ENCODE measurements around the gene ITIH1.
"Not testable (repeated sequence)": the region's sequence is repeated elsewhere in the genome, so short reads cannot be mapped to it uniquely, and the experiment has no call there.

The ITIH1 gene

GRCh38 chr3:52777127-52777958, at the start of gene ITIH1:
TSS of gene ITIH1 (plus strand) at chr3:52777599. CDS start at chr3:52777616, 17 bp downstream.
- DNase-seq (ENCODE audit: low read depth in 2 of 2): no peak

- not testable (repeated sequence) for DNase-seq (ENCODE audit: low read depth in 2 of 2)
Observed at GRCh38 chr3:52728753-52729152, 48.6 kb upstream of the ITIH1 start.

DNA sequence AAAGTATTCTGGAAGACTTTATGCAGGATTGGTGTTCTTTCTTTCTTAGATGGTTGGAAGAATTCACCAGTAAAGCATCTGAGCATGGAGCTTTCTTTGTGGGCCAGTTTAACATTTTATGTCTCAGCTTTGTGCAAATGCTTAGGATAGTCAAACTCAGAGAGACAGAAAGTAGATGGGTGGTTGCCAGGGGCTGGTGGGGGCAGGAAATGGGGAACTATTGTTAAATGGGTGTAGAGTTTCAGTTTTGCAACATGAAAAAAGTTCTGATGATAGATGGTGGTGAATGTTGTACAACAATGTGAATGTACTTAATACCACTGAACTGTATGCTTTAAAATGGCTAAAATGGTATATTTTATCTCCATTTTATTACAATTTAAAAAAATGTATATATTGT, 46.7 kb upstream of the ITIH1 start:
- no peak for DNase-seq (ENCODE audit: low read depth in 2 of 2)

DNA sequence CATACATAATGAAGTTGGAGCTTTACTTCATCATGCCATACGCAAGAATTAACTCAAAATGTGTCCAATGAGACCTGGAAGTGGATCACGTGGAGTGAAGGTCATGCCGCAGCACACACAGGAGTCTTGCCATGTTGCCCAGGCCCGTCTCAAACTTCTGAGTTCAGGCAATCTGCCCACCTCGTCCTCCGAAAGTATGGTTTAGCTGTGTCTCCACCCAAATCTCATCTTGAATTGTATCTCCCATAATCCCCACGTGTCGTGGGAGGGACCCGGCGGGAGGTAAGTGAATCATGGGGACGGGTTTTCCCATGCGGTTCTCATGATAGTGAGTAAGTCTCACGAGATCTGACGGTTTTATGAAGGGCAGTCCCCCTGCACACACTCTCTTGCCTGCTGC, 45.8 kb upstream of the ITIH1 start:
- no peak for DNase-seq (ENCODE audit: low read depth in 2 of 2)

- no peak for DNase-seq (ENCODE audit: low read depth in 2 of 2)
Observed at GRCh38 chr3:52733256-52733891, 44.0 kb upstream of the ITIH1 start.

- no peak for DNase-seq (ENCODE audit: low read depth in 2 of 2)
Observed at GRCh38 chr3:52739730-52740129, 37.7 kb upstream of the ITIH1 start.

DNA sequence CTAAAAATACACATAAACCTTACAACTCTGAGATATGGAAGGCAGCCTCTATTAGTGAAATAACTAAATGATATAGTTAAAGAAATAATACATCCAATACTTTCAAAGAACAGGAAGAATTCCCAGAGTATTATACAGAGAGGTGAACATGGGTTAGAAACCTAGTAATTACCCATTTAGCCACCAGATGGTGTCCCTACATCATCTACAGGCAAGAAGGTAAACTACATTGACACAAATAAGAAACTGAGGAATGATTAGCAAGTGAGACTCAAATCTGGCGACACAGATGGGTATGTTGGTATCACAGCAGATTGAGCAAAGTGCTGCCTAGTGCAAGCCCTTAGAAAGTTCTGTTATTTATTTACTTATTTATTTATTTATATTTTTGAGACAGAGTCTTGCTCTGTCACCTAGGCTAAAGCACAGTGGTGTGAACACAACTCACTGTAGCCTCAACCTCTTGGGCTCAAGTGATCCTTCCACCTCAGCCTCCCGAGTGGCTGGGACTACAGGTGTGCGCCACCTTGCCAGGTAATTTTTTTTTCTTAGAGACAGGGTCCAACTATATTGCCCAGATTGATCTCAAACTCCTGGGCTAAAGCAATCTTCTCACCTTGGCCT, 34.9 kb upstream of the ITIH1 start:
- DNase-seq (ENCODE audit: low read depth in 2 of 2): no peak

GRCh38 chr3:52743152-52743551, 34.2 kb upstream of the ITIH1 start:
- no peak for DNase-seq (ENCODE audit: low read depth in 2 of 2)

DNA sequence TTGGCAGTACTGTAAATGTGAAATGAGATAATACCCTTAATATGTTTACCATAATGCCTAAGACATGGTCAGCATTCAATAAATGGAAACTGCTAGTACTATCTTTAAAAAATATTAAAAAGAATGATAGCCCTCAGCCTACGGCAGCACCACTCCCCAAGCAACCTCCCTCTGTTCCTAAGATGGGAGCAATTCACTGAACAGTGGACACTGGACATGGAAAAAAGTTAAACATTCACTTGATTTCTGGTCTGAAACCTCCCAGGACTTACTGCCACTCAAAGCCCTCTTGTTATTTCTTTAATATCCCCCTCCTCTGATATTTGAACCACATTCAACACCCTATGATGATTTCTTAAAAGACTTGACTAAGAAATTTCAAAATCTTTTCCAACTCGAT, 33.7 kb upstream of the ITIH1 start:
- no peak for DNase-seq (ENCODE audit: low read depth in 2 of 2)

DNA sequence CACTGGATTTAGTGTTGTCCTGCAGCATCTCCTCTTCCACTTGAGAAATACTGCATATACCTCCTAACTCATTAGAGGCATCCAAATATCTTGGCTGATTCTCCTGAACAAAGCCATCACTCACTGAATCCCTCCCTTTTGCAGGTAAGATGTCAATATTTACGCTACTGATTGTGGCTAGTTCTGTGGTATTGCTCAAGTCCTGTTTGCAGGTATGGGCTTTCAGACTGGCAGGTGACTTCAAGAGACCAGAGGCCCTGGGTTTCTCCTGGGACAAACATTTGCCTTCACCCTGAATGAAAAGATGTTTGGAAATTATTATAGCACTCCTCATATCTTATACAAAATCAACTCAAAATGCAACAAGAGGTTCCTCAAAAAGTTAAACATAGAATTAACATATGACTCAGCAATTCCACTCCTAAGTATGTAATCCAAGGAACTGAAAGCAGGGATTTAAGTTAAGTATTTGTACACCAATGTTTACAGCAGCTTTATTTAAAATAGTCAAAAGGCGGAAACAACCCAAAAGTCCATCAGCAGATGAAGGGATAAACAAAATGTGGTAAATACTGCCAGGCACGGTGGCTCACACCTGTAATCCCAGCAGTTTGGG, 25.2 kb upstream of the ITIH1 start:
- no peak for DNase-seq (ENCODE audit: low read depth in 2 of 2)

GRCh38 chr3:52754373-52754772, 23.0 kb upstream of the ITIH1 start:
- DNase-seq (ENCODE audit: low read depth in 2 of 2): no peak

- no peak for DNase-seq (ENCODE audit: low read depth in 2 of 2)
Observed at GRCh38 chr3:52756141-52756540, 21.3 kb upstream of the ITIH1 start.

- DNase-seq (ENCODE audit: low read depth in 2 of 2): no peak
Observed at GRCh38 chr3:52763466-52763865, 13.9 kb upstream of the ITIH1 start.

DNA sequence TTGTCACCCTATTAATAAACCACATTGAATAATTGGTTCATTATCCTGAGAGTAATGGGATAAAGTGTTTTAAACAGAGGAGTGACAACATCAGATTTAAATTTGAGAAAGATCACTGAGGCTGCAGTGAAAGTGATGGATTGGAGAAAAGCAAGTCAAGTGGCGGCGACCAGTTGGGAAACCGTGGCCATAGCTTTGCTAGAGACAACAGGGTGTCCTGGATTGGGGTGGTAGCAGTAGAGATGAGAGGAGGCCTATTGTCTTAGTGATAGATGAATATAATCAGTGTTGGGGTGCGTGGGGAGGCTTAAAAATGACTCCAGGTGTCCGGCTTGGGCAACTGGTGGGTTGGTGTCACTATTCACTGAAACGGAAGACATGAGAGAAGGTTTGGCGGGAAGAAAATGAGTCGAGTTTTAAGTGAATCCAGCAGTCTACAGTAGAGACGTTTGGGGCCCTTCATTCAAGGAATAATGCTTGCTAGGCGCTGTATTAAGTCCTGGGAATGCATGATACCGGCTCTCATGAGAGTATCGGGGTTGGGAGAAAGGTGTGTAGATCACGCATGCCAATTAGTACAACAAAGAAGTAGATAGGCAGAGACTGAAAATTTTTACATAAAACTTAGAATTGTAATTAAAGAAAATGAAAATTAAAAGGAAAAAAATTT, 7.5 kb upstream of the ITIH1 start:
- no peak for DNase-seq (ENCODE audit: low read depth in 2 of 2)

DNA sequence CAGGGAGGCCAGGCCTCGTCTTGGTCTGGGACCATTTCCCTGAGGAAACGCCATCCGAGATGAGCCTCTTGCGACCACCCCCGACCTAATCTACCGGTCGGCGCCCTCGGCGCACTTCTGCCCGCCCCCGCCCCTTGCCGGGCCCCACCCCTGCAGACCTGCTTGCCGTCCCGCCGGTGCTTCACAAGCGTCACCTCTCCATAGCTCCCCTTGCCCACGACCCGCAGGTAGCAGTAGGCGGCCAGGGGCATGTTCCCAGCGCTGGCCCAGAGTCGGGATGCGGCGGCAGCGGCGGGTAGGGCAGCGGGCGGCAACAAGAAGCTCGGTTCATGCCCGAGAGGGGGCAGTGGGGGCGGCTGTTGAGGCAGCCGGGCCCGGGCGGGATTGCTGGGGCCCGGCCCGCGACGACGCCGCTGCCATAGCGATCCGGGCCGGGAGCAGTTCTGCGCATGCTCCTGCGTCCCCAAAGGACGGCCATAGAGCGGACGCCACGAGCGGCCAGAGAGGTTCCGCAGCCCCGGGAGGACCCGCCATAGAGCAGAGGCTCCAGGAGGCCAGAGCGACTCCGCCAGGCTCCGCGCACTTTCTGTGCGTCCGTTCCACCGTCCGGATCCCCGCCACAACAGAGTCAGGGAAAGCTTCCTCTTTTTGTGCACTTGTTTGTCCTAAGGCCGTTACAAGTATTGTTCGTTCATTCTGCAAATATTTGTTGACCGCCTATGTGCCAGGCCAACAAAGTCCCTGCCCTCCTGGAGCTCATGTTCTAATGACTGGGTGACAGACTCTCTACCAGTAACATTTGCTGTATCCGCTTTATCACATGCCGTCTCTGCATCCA, 6.7 kb upstream of the ITIH1 start, which contains the start of gene NEK4:
NEK4 (minus strand) TSS at position 445 of the 838 bp plus-strand sequence; CDS start at position 251, 194 bp downstream.
- DNase-seq (ENCODE audit: low read depth in 2 of 2): peak; percentile 66 to 75

GRCh38 chr3:52771334-52771681, 6.1 kb upstream of the ITIH1 start:
- no peak for DNase-seq (ENCODE audit: low read depth in 2 of 2)

- DNase-seq (ENCODE audit: low read depth in 2 of 2): no peak
Observed at GRCh38 chr3:52771702-52772101, 5.7 kb upstream of the ITIH1 start.

DNA sequence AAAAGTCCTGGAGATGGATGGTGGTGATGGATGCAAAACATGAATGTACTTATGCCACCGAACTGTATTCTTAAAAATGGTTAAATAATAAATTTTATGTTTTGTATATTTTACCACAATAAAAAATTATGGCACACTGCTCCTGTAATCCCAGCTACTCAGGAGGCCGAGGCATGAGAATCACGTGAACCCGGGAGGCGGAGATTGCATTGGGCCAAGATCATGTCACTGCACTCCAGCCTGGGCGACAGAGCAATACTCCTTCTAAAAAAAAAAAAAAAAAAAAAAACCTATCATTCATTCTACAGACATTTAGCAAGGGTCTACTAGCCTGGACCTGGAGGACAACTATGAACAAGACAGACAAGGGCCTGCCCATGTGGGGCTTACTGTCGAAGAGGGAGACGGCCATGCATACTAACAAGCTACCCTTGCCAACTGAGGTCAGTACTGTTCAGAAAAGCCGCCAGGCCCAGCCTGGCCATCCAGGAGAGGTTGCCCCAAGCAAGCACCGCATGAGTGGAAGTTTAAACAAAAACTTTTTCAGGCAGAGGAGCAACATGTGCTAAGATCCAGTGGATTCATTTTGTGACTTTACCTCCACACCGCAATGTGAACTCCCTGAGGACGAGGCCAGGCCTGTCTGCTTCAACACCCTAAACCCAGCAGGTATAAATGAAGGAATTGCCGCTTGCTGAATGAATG, 3.9 kb upstream of the ITIH1 start:
- no peak for DNase-seq (ENCODE audit: low read depth in 2 of 2)

GRCh38 chr3:52774066-52774713, 3.2 kb upstream of the ITIH1 start:
- no peak for DNase-seq (ENCODE audit: low read depth in 2 of 2)

Data from fibroblast of skin of left biceps (primary cell).